Transverse colon (tissue), 3 donors: ENCODE data around the gene PIK3AP1.

ENCODE experiments used
- CTCF ChIP-seq, 5 experiments: fragments of 200-600 bp in 3 of 5; fragments of 450-650 bp in 2 of 5; sonication (generic) in 3 of 5; IDR thresholded peaks; 1 replicate in 2 of 5; 2 replicates in 3 of 5; pipeline ENCODE4 v1.5.1; 2016 to 2017; ENCODE audit warnings: antibody characterized with exemption in 5 of 5, inconsistent platforms in 3 of 5, mild to moderate bottlenecking in 2 of 5, moderate library complexity in 1 of 5
- EP300 ChIP-seq: sonication (generic); formaldehyde crosslinking; IDR thresholded peaks from one replicate; pipeline ENCODE4 v1.6.1; 2017; ENCODE audit warnings: antibody characterized with exemption, low read depth

GRCh38 chr10:96573036-96573435, 147.3 kb downstream of the PIK3AP1 start:
- TF ChIP-seq CTCF (IDR thresholded peaks at IDR 0.05) (no peak), EP300 (no peak)
